Measurements from ENCODE around the gene HEATR9. TPM values are rescaled to one million over a fixed set of nuclear protein-coding genes. Genes with fewer than 3 reads are reported as not detected.

The HEATR9 gene
- polyA plus RNA-seq, 3 donors: not detected

DNA sequence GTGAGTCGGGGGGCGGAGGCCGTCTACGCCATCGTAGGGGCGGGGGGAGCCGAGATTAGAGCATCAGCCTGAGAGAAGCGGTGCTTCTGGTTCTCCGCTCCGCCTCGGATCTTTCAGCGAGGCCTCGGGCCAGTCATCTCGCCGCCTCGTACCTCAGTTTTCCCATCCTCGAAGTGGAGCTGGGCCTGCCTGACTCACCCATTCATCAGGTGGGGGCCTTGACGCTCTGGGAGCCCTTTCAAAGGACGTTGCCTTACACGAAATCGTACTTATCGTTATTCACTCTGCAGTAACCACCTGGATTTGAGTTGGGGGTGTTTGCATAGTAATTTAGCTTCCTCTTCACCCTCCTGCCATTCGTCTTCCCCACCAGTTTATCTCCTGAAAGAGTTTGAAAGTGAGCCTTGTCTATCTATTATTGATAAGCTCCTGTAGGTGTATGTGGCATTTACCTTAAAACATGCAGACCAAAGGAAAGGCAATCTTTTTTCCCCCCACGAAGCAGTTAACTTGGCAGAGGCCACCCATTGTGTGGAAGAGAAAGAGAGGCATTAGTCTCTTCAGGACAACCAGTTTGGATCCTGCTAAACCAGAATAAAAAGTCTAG is 58.7 kb downstream of the HEATR9 start:
- Mint-ChIP-seq H3K4me3 (peak overlapping the region; percentile 96 to 99), H3K27me3 (ENCODE audit: low read depth in 3 of 3) (no peaks in the 10 kb centered on the region), H3K4me1 (peaks cover 46% of the 10 kb centered on the region), H3K27ac (peak overlapping the region; percentile 92 to 99 (median 97)), H3K9me3 (no peaks in the 10 kb centered on the region), H3K36me3 (peaks cover 5 to 7% of the 10 kb centered on the region in 2 donors)
- Histone ChIP-seq H3K9ac (ENCODE audit: insufficient read depth, low read length, poor library complexity, severe bottlenecking) (peak overlapping the region; percentile 93), H2AFZ (ENCODE audit: insufficient read depth, low read depth, low read length, poor library complexity, severe bottlenecking) (peak overlapping the region; percentile 77), H3K9me3 (replicated peaks in 1 of 2; ENCODE audit: control insufficient read depth in 1 of 2, insufficient read depth in 1 of 2, low read length in 2 of 2) (no peaks in the 10 kb centered on the region), H3K4me2 (replicated peaks; ENCODE audit: extremely low read depth, low read length, poor library complexity, severe bottlenecking) (peak overlapping the region; percentile 97), H3K4me3 (replicated peaks in 1 of 3; ENCODE audit: low read depth in 2 of 3, low read length in 3 of 3) (peak overlapping the region; percentile 56 to 92 (median 90)), H3K27me3 (ENCODE audit: control insufficient read depth in 2 of 2, insufficient read depth in 2 of 2, low read length in 2 of 2) (no peaks in the 10 kb centered on the region), H3K4me1 (ENCODE audit: control insufficient read depth in 1 of 2, insufficient read depth in 2 of 2, low read length in 2 of 2) (peaks cover 28 to 44% of the 10 kb centered on the region in 2 donors), H3K27ac (ENCODE audit: low read depth in 1 of 2, low read length in 2 of 2) (peak overlapping the region; percentile 91 to 92), H3K79me2 (ENCODE audit: insufficient read depth, low read length) (peaks cover 57% of the 10 kb centered on the region), H3K36me3 (replicated peaks in 1 of 2; ENCODE audit: control insufficient read depth in 1 of 2, insufficient read depth in 2 of 2, low read length in 2 of 2) (no peaks in the 10 kb centered on the region), H4K20me1 (ENCODE audit: insufficient read depth, low read length) (peaks cover 50% of the 10 kb centered on the region)
- DNase-seq: peak in 2 of 3 donors; percentile 18 to 54
- TF ChIP-seq, protein P1, sequence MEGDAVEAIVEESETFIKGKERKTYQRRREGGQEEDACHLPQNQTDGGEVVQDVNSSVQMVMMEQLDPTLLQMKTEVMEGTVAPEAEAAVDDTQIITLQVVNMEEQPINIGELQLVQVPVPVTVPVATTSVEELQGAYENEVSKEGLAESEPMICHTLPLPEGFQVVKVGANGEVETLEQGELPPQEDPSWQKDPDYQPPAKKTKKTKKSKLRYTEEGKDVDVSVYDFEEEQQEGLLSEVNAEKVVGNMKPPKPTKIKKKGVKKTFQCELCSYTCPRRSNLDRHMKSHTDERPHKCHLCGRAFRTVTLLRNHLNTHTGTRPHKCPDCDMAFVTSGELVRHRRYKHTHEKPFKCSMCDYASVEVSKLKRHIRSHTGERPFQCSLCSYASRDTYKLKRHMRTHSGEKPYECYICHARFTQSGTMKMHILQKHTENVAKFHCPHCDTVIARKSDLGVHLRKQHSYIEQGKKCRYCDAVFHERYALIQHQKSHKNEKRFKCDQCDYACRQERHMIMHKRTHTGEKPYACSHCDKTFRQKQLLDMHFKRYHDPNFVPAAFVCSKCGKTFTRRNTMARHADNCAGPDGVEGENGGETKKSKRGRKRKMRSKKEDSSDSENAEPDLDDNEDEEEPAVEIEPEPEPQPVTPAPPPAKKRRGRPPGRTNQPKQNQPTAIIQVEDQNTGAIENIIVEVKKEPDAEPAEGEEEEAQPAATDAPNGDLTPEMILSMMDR (IDR thresholded peaks at IDR 0.05): no peak
- 0% methylated on average over 17 of the region's 24 CpGs for WGBS (ENCODE audit: insufficient coverage)
- intact Hi-C loops (cut with micrococcal nuclease): loop anchor here (2.0 to 10.0 kb wide), 3 partner anchors 45 to 845 kb away; partner anchors contain the start of genes CCT6B (in 1 of the 2) and ZNF830 (in 1 of the 2)

DNA sequence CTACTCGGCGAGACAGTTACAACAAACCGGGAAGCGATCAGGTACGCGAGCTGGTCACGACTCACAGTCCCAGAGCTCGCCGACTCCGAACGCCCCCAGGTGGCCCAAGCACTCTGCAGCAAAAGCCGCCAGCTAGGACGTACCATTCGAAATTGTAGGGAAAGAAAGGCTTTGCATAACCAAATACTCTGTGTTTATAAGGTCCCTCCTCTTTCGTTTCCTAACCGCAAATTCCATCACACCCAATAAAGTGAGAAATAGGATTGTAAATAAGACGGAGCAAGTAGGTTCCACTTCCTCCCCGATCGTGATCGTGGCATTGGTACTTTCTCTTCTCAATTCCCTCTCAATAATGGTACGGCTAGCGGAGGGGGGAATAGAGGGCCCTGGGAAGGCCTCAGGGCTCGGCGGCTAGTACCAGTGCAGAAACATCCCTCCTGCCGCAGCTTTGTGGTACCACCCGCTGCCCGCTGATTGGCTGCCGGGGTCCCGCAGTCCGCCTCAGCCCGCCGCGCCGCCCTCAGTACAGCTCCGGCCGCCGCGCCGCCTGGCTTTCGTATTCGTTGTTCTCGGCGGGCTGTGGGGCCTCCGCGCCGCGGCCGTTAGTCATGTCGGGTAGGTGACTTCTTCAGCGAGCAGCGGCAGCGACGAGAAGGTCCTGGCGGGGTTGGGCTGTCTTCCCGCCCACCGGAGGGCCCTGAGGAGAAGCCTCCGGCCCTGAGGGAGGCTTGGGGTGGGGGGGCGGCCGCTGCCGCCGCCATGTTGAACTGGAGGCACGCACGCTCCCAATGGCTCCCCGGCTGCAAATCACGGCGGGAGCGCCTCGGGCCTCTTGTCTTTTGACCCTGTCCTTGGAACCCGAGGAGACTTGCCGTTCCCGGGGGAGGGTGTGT is 59.5 kb downstream of the HEATR9 start, which contains the start of gene TAF15:
Gene TAF15, plus strand, starts transcription at position 523 of the 893 bp plus-strand sequence. Its CDS starts 86 bp downstream, at position 609.
- H3K9me3 Mint-ChIP-seq: no peaks in the 10 kb centered on the region
- H3K27me3 Mint-ChIP-seq (ENCODE audit: low read depth in 3 of 3): no peaks in the 10 kb centered on the region
- H3K4me2 ChIP-seq (replicated peaks; ENCODE audit: extremely low read depth, low read length, poor library complexity, severe bottlenecking): peak within 1 kb of the TSS; percentile 97
- H3K4me1 Mint-ChIP-seq: peaks cover 45% of the 10 kb centered on the region
- peaks cover 5 to 7% of the 10 kb centered on the region in 2 donors for H3K36me3 Mint-ChIP-seq
- H3K4me1 ChIP-seq (ENCODE audit: control insufficient read depth in 1 of 2, insufficient read depth in 2 of 2, low read length in 2 of 2): peaks cover 28 to 44% of the 10 kb centered on the region in 2 donors
- DNase-seq: peak; percentile 97 to 99 (median 98)
- intact Hi-C loops (cut with micrococcal nuclease): loop anchor here in 1 of 2 donors (2.0 to 10.0 kb wide), 2 partner anchors 44 to 264 kb away; no protein-coding TSS in a partner anchor
- peak within 1 kb of the TSS; percentile 93 for H3K9ac ChIP-seq (ENCODE audit: insufficient read depth, low read length, poor library complexity, severe bottlenecking)
- H3K27ac Mint-ChIP-seq: peak within 1 kb of the TSS; percentile 92 to 99 (median 97)
- peak within 1 kb of the TSS; percentile 56 to 92 (median 90) for H3K4me3 ChIP-seq (replicated peaks in 1 of 3; ENCODE audit: low read depth in 2 of 3, low read length in 3 of 3)
- H2AFZ ChIP-seq (ENCODE audit: insufficient read depth, low read depth, low read length, poor library complexity, severe bottlenecking): peak within 1 kb of the TSS; percentile 77
- H4K20me1 ChIP-seq (ENCODE audit: insufficient read depth, low read length): peaks cover 43% of the 10 kb centered on the region
- peaks cover 49% of the 10 kb centered on the region for H3K79me2 ChIP-seq (ENCODE audit: insufficient read depth, low read length)
- H3K27me3 ChIP-seq (ENCODE audit: control insufficient read depth in 2 of 2, insufficient read depth in 2 of 2, low read length in 2 of 2): no peaks in the 10 kb centered on the region
- WGBS (ENCODE audit: insufficient coverage): 0% methylated on average over 52 of the region's 71 CpGs
- H3K9me3 ChIP-seq (replicated peaks in 1 of 2; ENCODE audit: control insufficient read depth in 1 of 2, insufficient read depth in 1 of 2, low read length in 2 of 2): no peaks in the 10 kb centered on the region
- peak within 1 kb of the TSS; percentile 91 to 92 for H3K27ac ChIP-seq (ENCODE audit: low read depth in 1 of 2, low read length in 2 of 2)
- peak within 1 kb of the TSS; percentile 96 to 99 for H3K4me3 Mint-ChIP-seq
- H3K36me3 ChIP-seq (replicated peaks in 1 of 2; ENCODE audit: control insufficient read depth in 1 of 2, insufficient read depth in 2 of 2, low read length in 2 of 2): no peaks in the 10 kb centered on the region
- TF ChIP-seq, protein P1 (IDR thresholded peaks at IDR 0.05): peak; percentile 62
